HUDEP-2 (cell line): Measurements from ENCODE around the gene CCDC85C.

Experiments
- DNase-seq, 76 experiments: peaks; one replicate each; lab custom pipeline; 2025; ENCODE audit not compliant: unreplicated experiment in 76 of 76; lab: John Stamatoyannopoulos, UW

Gene CCDC85C

DNA sequence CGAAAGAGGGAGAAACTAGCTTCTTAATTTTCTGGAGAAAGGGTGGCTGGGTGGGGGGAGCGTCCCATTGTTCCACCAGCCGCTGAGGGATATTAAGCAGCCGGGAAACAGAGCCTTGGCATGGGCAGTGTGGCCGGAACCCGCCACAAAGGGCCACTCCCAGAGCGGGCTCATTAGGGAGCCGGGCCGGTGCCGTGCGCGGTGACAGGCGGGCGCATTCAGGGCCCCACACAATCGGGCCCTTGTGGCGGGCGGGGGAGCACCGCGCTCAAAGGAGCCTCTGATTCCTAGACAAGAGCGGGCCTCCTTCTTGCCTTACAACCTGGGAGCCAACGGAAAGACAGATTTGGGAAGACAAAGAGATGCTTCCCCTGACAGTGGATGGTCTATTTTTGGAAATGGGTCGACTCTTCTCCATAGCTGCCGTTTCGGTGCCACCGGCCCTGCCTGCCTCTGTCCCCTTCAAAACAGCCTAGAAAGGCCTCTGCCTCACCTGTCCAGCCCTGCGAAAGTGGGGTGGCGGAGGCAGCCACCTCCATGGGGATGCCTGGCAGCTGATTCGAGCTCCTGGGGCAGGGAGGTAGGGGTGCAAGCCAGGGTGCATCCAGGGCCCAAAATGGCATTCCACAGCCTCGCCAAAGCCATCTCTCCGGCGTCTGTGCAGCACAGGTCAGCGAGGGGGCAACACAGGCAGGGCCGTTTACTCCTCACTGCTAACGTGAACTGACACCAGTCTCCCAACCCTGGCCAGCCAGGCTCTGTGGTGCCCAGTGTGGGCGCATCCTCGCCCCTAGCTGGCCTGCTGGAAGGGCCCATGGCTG, 10.9 kb downstream of the CCDC85C start:
- DNase-seq, result no peak

DNA sequence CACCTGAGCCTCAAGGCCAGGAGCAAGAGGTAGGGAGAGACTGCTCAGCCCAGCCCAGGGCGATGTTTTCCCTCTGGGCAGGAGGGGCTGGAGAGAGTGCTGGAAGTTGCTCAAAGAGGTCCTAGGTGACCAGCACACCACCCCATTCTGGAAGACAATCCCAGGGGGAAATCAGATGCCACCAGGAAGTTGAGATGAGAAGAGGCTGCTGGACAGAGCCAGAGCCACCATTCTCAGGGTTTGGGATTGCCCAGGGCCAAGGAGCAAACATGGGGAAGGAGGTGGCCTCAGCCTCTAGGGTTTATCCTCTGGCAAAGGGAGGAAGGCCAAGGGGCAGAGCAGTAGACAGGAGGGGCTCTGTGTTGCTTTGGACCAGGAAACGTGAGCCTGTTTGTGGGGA, 11.6 kb downstream of the CCDC85C start:
- DNase-seq, result no peak

GRCh38 chr14:99590746-99591555, 13.1 kb downstream of the CCDC85C start:
- no peak for DNase-seq

- no peak for DNase-seq
Observed at GRCh38 chr14:99589651-99590530, 14.1 kb downstream of the CCDC85C start.

DNA sequence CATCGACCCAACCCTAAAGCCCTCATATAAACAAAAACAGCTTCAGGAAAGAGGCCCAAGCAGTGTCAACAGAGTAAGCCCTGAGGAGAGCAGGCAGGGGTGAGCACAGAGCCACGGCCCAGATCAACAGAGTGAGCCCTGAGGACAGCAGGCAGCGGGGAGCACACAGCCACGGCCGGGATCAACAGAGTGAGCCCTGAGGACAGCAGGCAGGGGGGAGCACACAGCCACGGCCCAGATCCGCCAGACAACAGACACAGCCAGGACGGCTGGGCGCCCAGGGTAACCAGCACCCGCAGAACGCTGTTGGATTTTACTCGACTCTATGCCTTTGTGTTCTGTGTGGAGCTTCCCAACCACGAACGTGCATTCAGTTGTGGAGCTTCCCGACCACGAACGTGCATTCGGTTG, 15.0 kb downstream of the CCDC85C start:
- DNase-seq, result no peak

GRCh38 chr14:99587460-99588278, 16.3 kb downstream of the CCDC85C start:
- no peak for DNase-seq

DNA sequence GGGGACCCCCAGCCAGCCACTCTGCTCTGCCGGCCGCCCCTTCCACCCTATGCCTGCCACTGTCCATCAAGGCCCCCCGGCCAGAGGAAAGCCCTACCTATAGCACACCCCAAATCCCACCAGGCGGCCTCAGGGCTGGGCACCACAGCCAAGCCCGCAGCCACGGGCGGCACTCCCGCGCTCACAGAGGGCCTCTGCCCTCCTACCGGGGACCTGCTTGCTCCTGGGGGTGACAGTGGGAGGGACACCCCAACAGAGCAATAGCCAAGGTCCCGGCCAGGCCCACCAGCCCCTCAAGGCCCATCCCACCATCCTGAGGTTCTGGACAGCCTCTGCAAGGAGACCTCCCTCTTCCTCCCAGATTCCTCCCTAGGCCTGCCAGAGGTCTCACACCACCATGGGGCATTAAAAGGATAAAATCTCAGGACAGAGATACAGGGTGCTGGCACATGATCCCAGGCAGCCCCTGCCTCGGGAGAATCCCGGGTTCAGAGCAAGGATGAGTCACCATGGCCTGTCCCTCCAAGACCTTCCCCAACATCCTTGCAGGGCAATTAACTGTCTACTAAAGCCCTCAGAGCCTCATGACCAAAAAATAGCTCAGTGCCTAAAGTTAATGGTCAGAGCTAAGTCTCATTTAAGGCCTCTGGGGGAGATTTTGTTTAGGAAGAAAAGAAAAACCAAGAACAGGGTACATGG, 17.1 kb downstream of the CCDC85C start:
- DNase-seq, result no peak

GRCh38 chr14:99586054-99586760, 17.8 kb downstream of the CCDC85C start:
- no peak for DNase-seq

DNA sequence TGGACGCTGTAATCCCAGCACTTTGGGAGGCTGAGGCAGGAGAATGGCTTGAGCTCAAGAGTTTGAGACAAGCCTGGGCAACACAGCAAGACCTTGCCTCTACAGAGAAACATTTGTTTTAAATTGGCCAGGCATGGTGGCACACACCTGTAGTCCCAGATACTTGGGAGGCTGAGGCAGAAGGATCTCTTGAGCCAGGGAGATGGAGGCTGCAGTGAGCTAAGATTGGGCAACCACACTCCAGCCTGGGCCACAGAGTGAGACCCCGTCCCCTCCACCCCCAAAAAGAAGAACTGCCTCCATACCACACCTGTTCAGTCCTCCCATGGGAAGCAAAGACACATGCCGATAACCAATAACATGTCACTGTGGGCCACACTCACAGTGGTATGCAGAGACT, 19.2 kb downstream of the CCDC85C start:
- no peak for DNase-seq

DNA sequence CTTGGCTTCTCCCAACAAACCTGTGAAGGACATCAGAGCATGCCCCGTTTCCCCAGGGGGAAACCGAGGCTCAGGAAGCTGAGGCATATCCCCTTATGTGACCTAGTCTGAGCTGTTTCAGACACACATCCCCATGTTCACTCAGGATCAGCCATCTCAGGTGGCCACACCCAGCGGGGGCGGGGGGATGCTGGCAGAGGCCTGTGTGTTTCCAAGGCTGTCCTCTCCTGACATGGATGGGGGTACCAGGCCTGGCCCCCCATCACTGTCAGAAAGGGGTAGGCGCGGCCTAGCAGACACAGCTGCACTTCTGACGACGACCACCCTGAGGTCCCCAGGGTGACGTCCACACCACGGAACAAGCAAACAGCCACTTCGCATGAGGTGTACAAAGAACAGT, 22.1 kb downstream of the CCDC85C start:
- DNase-seq, result no peak

- DNase-seq, result no peak
Observed at GRCh38 chr14:99581374-99581773, 22.6 kb downstream of the CCDC85C start.

DNA sequence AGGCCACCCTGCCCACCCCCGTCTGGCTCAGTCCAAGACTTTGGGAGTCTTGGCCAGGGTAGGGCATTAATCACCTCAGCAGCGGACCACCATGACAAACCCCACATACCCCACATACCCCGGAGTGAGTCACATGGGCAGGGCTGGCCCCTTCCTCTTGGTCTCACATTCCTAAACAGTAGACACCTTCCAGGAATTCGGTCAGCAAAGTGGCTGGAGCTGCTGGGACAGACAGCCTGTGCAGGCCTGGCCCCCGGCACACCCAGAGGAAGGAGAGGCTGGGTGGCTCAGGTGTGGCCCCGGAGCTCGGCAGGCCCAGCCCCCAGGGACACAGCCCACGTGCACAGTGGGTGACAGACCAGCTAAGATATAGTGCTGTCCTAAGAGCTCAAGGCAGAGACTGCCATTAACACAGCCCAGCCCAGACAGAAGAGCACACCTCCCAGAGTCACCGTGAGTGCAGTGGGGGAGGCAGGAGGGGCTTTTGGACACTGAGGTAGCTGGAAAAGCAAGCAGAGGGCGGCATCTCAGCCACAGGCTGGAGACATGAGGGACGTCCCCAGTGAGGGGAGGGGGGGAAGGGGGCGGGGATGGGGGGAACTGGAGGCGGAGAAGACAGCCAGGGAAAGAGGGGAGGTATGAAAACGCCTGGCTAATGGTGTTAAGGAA, 24.0 kb downstream of the CCDC85C start:
- no peak for DNase-seq

DNA sequence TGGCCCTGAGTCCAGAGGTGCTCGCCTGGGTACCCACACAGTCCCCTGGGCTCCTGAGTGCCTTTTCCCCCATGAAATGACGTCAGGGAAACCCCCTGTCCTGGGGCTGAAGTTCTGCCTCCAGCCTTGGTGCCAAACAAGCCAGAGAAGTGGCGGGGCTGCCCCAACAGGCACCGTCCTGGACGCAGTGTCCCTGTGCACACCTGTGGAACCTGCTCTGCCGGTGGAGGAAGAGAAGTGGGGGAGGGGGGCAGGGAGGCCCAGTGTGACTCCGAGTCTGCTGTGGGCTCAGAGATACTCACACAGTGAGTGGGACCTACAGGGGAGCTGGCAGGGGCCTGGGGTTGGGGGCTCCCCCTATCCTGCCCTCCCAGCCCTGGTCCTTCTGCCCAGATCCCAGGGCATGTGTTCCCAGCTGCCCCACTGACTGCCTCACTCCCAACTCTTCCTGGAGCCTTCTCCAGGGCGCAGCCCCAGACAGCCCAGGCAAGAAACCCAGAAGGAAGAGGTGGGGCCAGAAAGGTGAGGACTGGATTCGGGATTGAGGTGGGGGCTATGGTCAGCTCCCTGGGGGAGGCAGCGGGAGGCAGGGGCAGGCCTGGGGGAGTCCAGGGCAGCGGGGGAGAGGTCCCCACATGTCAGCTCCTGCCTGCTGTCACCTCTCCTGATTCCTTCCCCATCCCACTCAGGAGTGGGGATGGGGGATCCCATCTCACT, 24.7 kb downstream of the CCDC85C start:
- no peak for DNase-seq

DNA sequence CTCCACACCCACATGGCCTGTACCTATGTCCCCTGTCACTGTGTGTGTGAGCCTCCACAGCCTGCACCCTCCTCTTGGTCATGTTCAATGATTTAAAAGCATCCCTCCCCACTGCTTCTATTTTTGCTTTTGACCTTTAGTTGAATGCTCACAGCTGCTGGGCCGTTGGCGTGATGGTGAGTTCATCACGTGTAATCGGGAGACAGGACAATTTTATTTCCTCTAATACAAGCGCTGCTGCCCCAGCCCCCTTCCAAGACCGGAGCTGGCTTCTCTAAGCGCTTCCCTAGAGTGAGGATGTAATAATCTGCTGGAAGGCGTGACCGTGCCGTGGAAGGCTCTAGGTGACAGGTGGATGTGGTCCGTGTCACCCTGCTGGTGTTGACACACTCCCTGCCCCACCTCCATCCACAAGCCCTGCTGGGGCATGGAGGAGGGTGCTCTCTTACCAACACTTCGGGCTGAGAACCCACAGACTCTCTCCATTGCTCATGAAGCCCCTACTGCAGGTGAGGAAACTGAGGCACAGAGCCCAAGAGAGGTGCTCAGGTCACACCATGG, 25.4 kb downstream of the CCDC85C start:
- DNase-seq, result no peak

GRCh38 chr14:99576761-99577705, 27.0 kb downstream of the CCDC85C start:
- DNase-seq, result no peak

GRCh38 chr14:99576304-99576703, 27.7 kb downstream of the CCDC85C start:
- no peak for DNase-seq
